OCI-LY7 (cell line): ENCODE data around the gene RRP1B.

Source experiments
- EZH2phosphoT487 ChIP-seq: fragments of 200-600 bp; sonication (generic); IDR thresholded peaks from 2 replicates; pipeline ENCODE4 v1.6.1; 2018; ENCODE audit warnings: low read depth, borderline replicate concordance, mild to moderate bottlenecking, mixed run types, antibody characterized with exemption, low read length, moderate library complexity, mixed read lengths
- TF ChIP-seq, protein P1 (sequence below): fragments of 200-600 bp; sonication (generic); conservative IDR thresholded peaks from 2 replicates; pipeline ENCODE4 v1.5.1; 2014; ENCODE audit warnings: mild to moderate bottlenecking, antibody characterized with exemption, low read length, moderate library complexity, mixed read lengths

DNA sequence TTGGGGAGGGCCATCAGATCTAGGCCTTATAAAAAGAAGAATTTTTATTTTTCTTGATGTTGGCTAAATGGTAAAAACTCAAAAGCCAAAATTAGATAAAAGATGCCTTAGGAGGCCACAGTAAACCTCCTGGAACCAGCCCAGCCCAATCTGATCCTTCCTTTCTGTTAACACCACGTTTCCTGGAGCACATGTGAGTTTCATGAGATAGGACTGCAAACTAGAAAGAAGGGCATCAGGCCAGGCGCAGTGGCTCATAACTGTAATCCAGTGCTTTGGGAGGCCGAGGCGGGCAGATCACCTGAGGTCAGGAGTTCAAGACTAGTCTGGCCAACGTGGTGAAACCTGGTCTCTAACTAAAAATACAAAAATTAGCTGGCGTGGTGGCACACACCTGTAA, 6.7 kb upstream of the RRP1B start:
- TF ChIP-seq, protein P1, sequence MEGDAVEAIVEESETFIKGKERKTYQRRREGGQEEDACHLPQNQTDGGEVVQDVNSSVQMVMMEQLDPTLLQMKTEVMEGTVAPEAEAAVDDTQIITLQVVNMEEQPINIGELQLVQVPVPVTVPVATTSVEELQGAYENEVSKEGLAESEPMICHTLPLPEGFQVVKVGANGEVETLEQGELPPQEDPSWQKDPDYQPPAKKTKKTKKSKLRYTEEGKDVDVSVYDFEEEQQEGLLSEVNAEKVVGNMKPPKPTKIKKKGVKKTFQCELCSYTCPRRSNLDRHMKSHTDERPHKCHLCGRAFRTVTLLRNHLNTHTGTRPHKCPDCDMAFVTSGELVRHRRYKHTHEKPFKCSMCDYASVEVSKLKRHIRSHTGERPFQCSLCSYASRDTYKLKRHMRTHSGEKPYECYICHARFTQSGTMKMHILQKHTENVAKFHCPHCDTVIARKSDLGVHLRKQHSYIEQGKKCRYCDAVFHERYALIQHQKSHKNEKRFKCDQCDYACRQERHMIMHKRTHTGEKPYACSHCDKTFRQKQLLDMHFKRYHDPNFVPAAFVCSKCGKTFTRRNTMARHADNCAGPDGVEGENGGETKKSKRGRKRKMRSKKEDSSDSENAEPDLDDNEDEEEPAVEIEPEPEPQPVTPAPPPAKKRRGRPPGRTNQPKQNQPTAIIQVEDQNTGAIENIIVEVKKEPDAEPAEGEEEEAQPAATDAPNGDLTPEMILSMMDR: no peak
- no peak for TF ChIP-seq EZH2phosphoT487
